GM12878 (cell line): Measurements from ENCODE around the gene MED13.

Experiments
- CTCF ChIP-seq, 3 experiments: IDR thresholded peaks in 2 of 3; conservative IDR thresholded peaks in 1 of 3; 2 replicates each; pipeline ENCODE4 v1.5.1; 2011; ENCODE audit warnings: low read depth in 3 of 3, low read length in 3 of 3, mild to moderate bottlenecking in 3 of 3, control low read depth in 2 of 3, moderate library complexity in 2 of 3, inconsistent platforms in 1 of 3, mixed read lengths in 1 of 3; ENCODE audit not compliant: control insufficient read depth in 2 of 3, insufficient read depth in 1 of 3; ENCODE audit errors: extremely low read depth in 1 of 3
- POLR2A ChIP-seq: IDR thresholded peaks from 2 replicates; pipeline ENCODE4 v1.6.1; 2011; ENCODE audit warnings: low read depth, mild to moderate bottlenecking, low read length

DNA sequence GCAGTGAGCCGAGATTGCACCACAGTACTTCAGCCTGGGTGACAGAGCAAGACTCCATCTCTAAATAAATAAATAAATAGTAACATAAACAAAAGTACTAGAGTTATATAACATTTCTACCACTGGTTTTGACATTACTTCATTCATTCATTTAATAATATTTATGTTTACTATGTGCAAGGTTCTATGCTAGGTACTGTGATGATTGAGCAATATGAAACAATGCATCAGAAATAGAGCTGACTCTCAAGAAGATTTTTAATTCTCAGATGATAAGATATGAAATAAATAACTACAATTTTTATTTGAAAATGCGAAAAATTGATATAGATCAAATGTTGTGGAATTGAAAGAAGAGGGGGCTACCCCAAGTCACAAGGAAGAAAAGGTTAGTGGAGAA, 8.9 kb upstream of the MED13 start:
- TF ChIP-seq CTCF (IDR thresholded peaks at IDR 0.05 in 2 of 3, conservative IDR thresholded peaks at IDR 0.05 in 1 of 3; ENCODE audit: control insufficient read depth in 2 of 3, extremely low read depth in 1 of 3, insufficient read depth in 1 of 3, low read depth in 3 of 3, low read length in 3 of 3) (no peak), POLR2A (no peak)
